H1 (cell line): ENCODE data around the gene RASEF. TPM values are rescaled to one million over a fixed set of nuclear protein-coding genes. Genes with fewer than 3 reads are reported as not detected.

ENCODE experiments used
- BACH1 ChIP-seq: IDR thresholded peaks from 2 replicates; pipeline ENCODE4 v1.6.1; 2012; ENCODE audit warnings: low read length, improper control_type of control experiment
- BCL11A ChIP-seq, 2 experiments: IDR thresholded peaks; one replicate each; pipeline ENCODE4 v1.6.1; 2011; ENCODE audit warnings: low read depth in 2 of 2, low read length in 2 of 2, mild to moderate bottlenecking in 2 of 2
- BRCA1 ChIP-seq: IDR thresholded peaks from 2 replicates; pipeline ENCODE4 v1.6.1; 2012; ENCODE audit warnings: low read depth, low read length, improper control_type of control experiment
- CEBPB ChIP-seq: IDR thresholded peaks from 2 replicates; pipeline ENCODE4 v1.6.1; 2012; ENCODE audit warnings: low read depth, low read length
- EGR1 ChIP-seq: IDR thresholded peaks from 2 replicates; pipeline ENCODE4 v1.6.1; 2011; ENCODE audit warnings: low read depth, low read length, borderline replicate concordance
- EP300 ChIP-seq, 2 experiments: IDR thresholded peaks; 1 replicate in 1 of 2; 2 replicates in 1 of 2; pipeline ENCODE4 v1.6.1; 2011 to 2012; ENCODE audit warnings: low read depth in 2 of 2, low read length in 2 of 2, mild to moderate bottlenecking in 2 of 2, borderline replicate concordance in 1 of 2, inconsistent platforms in 1 of 2, moderate library complexity in 1 of 2
- NANOG ChIP-seq: IDR thresholded peaks from 2 replicates; pipeline ENCODE4 v1.6.1; 2011; ENCODE audit warnings: low read length, low read depth, mild to moderate bottlenecking, inconsistent platforms; ENCODE audit not compliant: insufficient read depth, poor library complexity, severe bottlenecking
- polyA plus RNA-seq, 7 experiments: library from polyadenylated mRNA; depleted of rRNA in 3 of 7; stranded (reverse) in 5 of 7; unstranded in 2 of 7; fragments of >200 nt in 5 of 7; fragments of 200-250 nt in 2 of 7; gene quantifications; 1 replicate in 5 of 7; 2 replicates in 1 of 7; 4 replicates in 1 of 7; pipeline versions ENCODE4 v1.2.1 to v1.2.3, GENCODE V29; 2011 to 2013; ENCODE audit warnings: missing spikeins in 2 of 7, mixed read lengths in 2 of 7
- total RNA-seq: library from RNA; stranded (reverse); fragmentation: NEBNext Ultra II Directional; extraction: Animal tissue kit (Norgen Biotek cat#: 25700); gene quantifications from 2 replicates; pipeline ENCODE4 v1.2.1, GENCODE V29; 2021

Gene RASEF
- total and polyA plus RNA-seq, 2 of the 8 experiments (the other 6 are each of a cell fraction or from before 2014, with no cell fraction given) = 1.1 to 4.6 TPM

DNA sequence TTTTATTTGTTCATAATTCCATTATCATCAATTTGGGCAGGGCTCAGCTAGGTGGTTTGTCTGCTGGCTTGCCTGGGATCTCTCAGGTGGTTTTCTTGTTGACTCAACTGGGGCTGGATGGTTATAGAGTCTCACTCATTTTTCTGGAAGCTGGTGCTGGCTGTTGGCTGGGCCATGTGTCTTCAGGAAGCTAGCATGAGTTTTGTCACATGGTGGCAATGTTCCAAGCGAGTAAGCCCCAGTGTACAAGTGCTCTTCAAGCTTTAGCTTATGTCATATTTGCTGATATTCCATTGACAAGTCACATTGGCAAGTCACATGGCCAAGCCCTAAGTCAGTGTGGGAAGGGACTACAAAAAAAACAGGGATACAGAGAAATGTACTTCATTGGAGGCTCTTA is 2.3 kb upstream of the RASEF start (continued):
- TF ChIP-seq BCL11A (IDR thresholded peaks at IDR 0.05; ENCODE audit: low read depth in 2 of 2, low read length in 2 of 2) (no peak), BRCA1 (no peak), EP300 (IDR thresholded peaks at IDR 0.05; ENCODE audit: borderline replicate concordance in 1 of 2, low read depth in 2 of 2, low read length in 2 of 2) (no peak), CEBPB (no peak), BACH1 (no peak), EGR1 (no peak), NANOG (no peak)
